C4-2B (cell line): Measurements from ENCODE around the gene COL9A3.

Experiments
- H3K27ac ChIP-seq: fragments of 450-650 bp; 2 replicates; pipeline ENCODE4 v1.5.1; 2017
- CTCF ChIP-seq: fragments of 450-650 bp; conservative IDR thresholded peaks from 2 replicates; pipeline ENCODE4 v1.5.1; 2017; ENCODE audit warnings: mild to moderate bottlenecking
- ZFX ChIP-seq: fragments of 450-650 bp; IDR thresholded peaks from 2 replicates; pipeline ENCODE4 v1.6.1; 2017

The COL9A3 gene

GRCh38 chr20:62816884-62817873 lies at the start of gene COL9A3:
TSS of gene COL9A3 (plus strand) at chr20:62817050. CDS start at chr20:62817065, 15 bp downstream.
- no peak within 1 kb of the TSS for H3K27ac ChIP-seq
- TF ChIP-seq CTCF, result no peak
- no peak for TF ChIP-seq ZFX

- TF ChIP-seq CTCF, result no peak
- no peak for TF ChIP-seq ZFX
- H3K27ac ChIP-seq, result no peak overlapping the region
Measured at GRCh38 chr20:62768234-62768546, 48.7 kb upstream of the COL9A3 start.

GRCh38 chr20:62768551-62769287 lies 48.1 kb upstream of the COL9A3 start:
- TF ChIP-seq ZFX (no peak), CTCF (no peak)
- H3K27ac ChIP-seq, result no peak overlapping the region

- H3K27ac ChIP-seq, result no peak overlapping the region
- no peak for TF ChIP-seq ZFX
- TF ChIP-seq CTCF, result no peak
Measured at GRCh38 chr20:62769346-62770071, 47.3 kb upstream of the COL9A3 start.

GRCh38 chr20:62770111-62770910 lies 46.5 kb upstream of the COL9A3 start:
- no peak for TF ChIP-seq CTCF
- TF ChIP-seq ZFX, result no peak
- no peak overlapping the region for H3K27ac ChIP-seq

GRCh38 chr20:62770916-62771315 lies 45.9 kb upstream of the COL9A3 start:
- H3K27ac ChIP-seq, result no peak overlapping the region
- TF ChIP-seq ZFX, result no peak
- no peak for TF ChIP-seq CTCF
